Activated T-helper 1 cell treated with anti-CD3 and anti-CD28 coated beads, Interleukin-12 subunit alpha, Interleukin-12 subunit beta, Interleukin-2, Interleukin-4 antibody, amounts not matched to agents 30 ng/mL and 10 ng/mL and 1 ng/mL, durations not matched to agents 14 hours and 24 hours and 36 hours (primary cell): ENCODE measurements around the gene PHC2. TPM values are rescaled to one million over a fixed set of nuclear protein-coding genes. Genes with fewer than 3 reads are reported as not detected.
"Not testable (repeated sequence)": the region's sequence is repeated elsewhere in the genome, so short reads cannot be mapped to it uniquely, and the experiment has no call there.

Experiments
- DNase-seq: peaks from one replicate; pipeline ENCODE4 v3.0.0; 2021; ENCODE audit warnings: low spot score
- H3K27ac Mint-ChIP-seq: one replicate; pipeline ENCODE4 v1.8.0; 2021; ENCODE audit warnings: mild to moderate bottlenecking, mixed read lengths
- H3K27me3 Mint-ChIP-seq: one replicate; pipeline ENCODE4 v1.8.0; 2022; ENCODE audit warnings: mild to moderate bottlenecking, moderate library complexity, mixed read lengths; ENCODE audit not compliant: insufficient read depth
- H3K36me3 Mint-ChIP-seq: one replicate; pipeline ENCODE4 v1.8.0; 2021; ENCODE audit warnings: low read depth, mixed read lengths
- H3K4me1 Mint-ChIP-seq: one replicate; pipeline ENCODE4 v1.8.0; 2021; ENCODE audit warnings: low read depth, mixed read lengths
- H3K4me3 Mint-ChIP-seq: one replicate; pipeline ENCODE4 v1.8.0; 2021; ENCODE audit warnings: mild to moderate bottlenecking, moderate library complexity, mixed read lengths
- H3K9me3 Mint-ChIP-seq: one replicate; pipeline ENCODE4 v1.8.0; 2021; ENCODE audit warnings: mixed read lengths
- intact Hi-C: fragments of 100-400 bp; cut with micrococcal nuclease; formaldehyde crosslinking; loops from one replicate; pipeline ENCODE4 v1.15.1; 2024
- total RNA-seq: library from RNA; stranded (reverse); gene quantifications from 2 replicates; pipeline ENCODE4 v1.2.3, GENCODE V29; 2022

The PHC2 gene
- total RNA-seq, 1 donor from 2014 or later, result 36.7 TPM

DNA sequence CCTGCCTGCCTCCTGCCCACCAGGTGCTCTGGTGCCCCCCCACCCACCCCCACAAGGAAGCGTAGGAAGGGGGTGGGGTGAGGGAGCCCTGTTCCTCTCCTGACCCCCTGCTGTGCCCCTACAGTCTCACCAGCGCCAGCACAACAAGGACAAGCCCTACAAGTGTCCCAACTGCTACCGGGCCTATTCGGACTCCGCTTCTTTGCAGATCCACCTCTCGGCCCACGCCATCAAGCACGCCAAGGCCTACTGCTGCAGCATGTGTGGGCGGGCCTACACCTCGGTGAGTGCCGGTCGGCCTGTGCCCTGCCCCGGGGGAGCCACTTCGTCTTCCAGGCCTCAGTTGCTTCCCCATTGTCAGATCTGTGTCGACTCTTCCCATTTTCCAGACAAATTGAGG, 135.9 kb downstream of the PHC2 start:
- H3K27ac Mint-ChIP-seq, result no peak overlapping the region
- H3K27me3 Mint-ChIP-seq, result no peaks in the 10 kb centered on the region
- H3K9me3 Mint-ChIP-seq, result no peaks in the 10 kb centered on the region
- intact Hi-C loops, result loop anchor here (1.0 to 5.0 kb wide), 5 partner anchors 38 to 183 kb away; partner anchors contain the start of gene ZNF362
- DNase-seq, result no peak
- no peak overlapping the region for H3K4me3 Mint-ChIP-seq
- peaks cover 8% of the 10 kb centered on the region for H3K4me1 Mint-ChIP-seq
- H3K36me3 Mint-ChIP-seq, result peaks cover 8% of the 10 kb centered on the region

DNA sequence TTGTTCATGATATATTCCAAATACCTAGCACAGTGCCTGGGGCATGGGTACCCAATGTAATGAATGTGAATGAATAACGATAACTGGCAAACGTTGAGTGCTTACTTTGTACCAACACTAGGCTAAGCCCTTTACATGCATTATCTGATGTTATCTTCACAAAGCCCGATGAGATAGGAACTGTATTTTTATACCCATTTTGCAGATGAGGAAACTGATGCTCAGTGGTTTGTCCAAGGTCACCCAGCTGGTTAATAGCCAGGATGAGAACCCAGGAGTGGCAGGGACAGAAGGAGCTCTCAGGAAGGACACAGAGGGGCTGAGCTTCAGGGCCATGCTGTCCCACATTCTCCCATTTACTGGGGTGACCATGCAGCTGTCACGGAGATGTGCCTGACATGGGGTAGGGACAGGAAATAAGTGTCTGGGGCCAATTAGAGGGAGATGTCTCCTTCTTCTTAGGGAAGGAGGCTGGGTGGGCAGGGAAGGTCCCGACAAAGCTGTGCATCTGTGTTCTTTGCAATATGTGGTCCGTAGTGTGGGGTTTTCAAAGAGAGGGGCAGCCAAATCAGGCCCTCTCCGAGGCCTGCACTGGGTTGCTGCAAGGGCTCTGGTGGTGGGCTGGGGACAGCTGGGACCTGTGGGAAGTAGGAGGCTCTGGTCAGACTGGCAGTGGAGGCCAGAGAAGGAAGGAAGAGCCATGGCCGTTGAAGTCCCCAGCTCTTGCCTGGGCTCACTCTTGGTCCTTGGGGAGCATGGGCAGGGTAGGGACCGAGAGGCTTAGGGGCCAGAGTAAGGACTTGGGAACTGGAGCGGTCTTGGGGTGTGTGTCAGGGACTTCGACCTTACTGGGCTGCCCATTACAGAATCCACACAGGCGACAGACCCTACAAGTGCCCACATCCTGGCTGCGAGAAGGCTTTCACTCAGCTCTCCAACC, 136.6 kb downstream of the PHC2 start:
- DNase-seq, result no peak
- intact Hi-C loops, result loop anchor here (1.0 to 5.0 kb wide), 5 partner anchors 37 to 182 kb away; partner anchors contain the start of gene ZNF362
- H3K27me3 Mint-ChIP-seq, result no peaks in the 10 kb centered on the region
- H3K9me3 Mint-ChIP-seq, result no peaks in the 10 kb centered on the region
- H3K4me1 Mint-ChIP-seq, result peaks cover 8% of the 10 kb centered on the region
- H3K36me3 Mint-ChIP-seq, result peaks cover 8% of the 10 kb centered on the region
- no peak overlapping the region for H3K4me3 Mint-ChIP-seq
- no peak overlapping the region for H3K27ac Mint-ChIP-seq

DNA sequence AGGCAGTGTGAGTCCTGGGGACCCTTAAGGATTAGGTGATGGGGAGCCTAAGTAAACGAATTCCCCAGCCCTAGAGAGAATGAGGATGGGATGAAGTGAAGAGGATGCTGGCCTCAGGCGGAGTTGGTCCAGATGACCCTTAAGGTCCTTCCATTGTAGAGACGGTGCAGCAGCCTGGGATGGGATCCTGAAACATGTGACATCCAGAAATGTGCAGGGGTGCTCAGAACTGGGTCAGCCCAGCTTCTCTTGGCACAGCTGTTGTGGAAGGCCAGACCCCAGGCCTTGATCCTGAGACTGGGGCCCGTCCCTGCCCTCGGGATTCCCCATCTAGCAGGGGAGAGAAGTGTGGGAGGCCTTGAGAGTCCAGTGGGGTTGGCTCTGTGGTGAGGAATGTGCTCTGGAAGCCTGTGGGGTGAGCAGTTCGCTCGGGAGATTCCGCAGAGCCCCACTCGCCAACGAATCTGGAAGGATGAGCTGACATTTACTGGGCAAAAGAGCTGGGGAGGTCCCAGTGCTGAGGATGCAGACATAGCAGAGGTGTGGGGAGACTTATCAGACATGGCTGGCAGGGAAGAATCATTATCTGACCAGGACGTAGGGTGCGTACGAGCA, 138.1 kb downstream of the PHC2 start:
- H3K36me3 Mint-ChIP-seq, result peaks cover 15% of the 10 kb centered on the region
- no peak for DNase-seq
- intact Hi-C loops, result no loop called here
- no peaks in the 10 kb centered on the region for H3K9me3 Mint-ChIP-seq
- peaks cover 3% of the 10 kb centered on the region for H3K4me1 Mint-ChIP-seq
- no peak overlapping the region for H3K4me3 Mint-ChIP-seq
- H3K27ac Mint-ChIP-seq, result no peak overlapping the region
- no peaks in the 10 kb centered on the region for H3K27me3 Mint-ChIP-seq

DNA sequence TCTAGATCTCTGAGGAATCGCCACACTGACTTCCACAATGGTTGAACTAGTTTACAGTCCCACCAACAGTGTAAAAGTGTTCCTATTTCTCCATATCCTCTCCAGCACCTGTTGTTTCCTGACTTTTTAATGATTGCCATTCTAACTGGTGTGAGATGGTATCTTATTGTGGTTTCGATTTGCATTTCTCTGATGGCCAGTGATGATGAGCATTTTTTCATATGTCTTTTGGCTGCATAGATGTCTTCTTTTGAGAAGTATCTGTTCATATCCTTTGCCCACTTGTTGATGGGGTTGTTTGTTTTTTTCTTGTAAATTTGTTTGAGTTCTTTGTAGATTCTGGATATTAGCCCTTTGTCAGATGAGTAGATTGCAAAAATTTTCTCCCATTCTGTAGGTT, 140.3 kb downstream of the PHC2 start:
- DNase-seq, H3K9me3 Mint-ChIP-seq, intact Hi-C loops, H3K27ac Mint-ChIP-seq, H3K27me3 Mint-ChIP-seq, H3K4me3 Mint-ChIP-seq, H3K4me1 Mint-ChIP-seq: not testable (repeated sequence)
- peaks cover 13% of the 10 kb centered on the region for H3K36me3 Mint-ChIP-seq

DNA sequence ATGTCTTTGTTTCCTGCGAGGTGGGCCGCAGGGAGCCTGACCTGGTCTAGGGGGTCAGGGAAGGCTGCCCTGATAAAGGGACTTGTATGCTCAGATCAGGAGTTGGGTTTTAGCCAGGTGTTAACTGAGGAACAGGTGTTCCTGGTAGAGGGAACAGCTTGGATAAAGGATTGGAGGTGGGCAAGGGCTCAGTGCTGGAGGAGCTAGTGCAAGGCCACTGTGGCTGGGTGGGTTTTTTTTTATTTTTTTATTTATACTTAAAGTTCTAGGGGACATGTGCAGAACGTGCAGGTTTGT, 141.1 kb downstream of the PHC2 start:
- intact Hi-C loops, result no loop called here
- DNase-seq, result no peak
- no peak overlapping the region for H3K4me3 Mint-ChIP-seq
- H3K27me3 Mint-ChIP-seq, result no peaks in the 10 kb centered on the region
- H3K9me3 Mint-ChIP-seq, result no peaks in the 10 kb centered on the region
- H3K27ac Mint-ChIP-seq, result no peak overlapping the region
- peaks cover 9% of the 10 kb centered on the region for H3K36me3 Mint-ChIP-seq
- H3K4me1 Mint-ChIP-seq, result no peaks in the 10 kb centered on the region

DNA sequence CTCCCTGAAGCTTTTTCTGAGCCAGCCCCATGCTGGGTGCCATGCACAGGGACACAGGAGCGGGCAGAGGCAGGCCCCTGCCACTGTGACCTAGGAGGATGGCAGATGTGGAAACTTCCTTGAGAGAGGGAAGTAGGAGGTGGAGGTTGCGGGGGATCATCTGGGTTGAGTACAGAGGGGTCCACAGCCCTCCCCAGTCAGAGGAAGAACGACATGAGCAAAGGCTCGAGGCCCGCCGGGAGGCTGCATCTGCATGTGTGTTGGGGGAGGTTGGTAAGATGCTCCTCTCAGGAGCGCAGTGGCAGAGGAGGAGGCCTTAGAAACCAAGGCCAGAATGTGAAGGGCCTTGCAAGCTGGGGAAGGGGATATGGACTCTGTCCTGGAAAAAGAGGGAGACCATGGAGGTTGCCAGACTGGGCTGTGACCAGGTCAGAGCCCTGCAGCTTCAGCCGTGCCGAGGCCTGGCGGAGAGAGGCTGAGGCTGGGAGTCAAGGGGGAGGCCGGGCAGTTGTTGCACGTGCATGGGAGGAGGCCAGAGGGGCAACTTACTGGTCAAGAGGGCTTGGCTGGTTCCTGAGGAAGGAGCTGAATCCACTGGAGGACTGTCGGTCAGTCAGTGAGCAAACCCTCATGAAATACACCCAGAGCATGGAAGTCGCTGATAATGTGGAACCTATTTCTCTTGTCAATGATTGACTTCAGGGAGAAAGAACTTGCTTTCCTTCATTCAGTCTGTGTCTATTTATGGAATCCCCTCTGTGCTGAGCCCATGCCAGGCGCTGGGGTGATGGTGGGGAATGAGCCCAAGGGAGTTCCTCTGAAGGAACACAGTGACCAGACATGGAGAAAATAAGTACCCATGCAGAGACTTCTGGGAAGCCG, 141.7 kb downstream of the PHC2 start:
- intact Hi-C loops, result no loop called here
- Mint-ChIP-seq H3K36me3 (peaks cover 11% of the 10 kb centered on the region), H3K4me1 (no peaks in the 10 kb centered on the region), H3K27me3 (no peaks in the 10 kb centered on the region), H3K9me3 (no peaks in the 10 kb centered on the region), H3K4me3 (no peak overlapping the region), H3K27ac (no peak overlapping the region)
- no peak for DNase-seq

DNA sequence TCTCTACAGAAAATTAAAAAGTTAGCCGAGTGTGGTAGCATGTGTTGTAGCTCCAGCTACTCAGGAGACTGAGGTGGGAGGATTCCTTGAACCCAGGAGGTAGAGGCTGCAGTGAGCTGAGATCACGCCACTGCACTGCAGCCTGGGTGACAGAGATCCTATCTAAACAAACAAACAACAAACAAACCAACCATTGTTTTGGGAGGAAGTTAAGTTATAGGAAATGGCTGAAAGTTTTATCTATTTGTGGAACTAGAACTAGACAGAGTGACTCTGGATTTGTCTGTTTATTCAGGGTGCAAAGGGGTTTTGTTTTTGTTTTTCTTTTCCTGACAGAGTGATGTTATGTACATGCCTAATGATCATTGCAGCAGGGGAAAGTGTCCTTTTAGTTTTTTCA, 143.6 kb downstream of the PHC2 start:
- Mint-ChIP-seq H3K36me3 (peaks cover 14% of the 10 kb centered on the region), H3K27ac (no peak overlapping the region), H3K27me3 (no peaks in the 10 kb centered on the region), H3K4me1 (no peaks in the 10 kb centered on the region), H3K9me3 (no peaks in the 10 kb centered on the region), H3K4me3 (no peak overlapping the region)
- intact Hi-C loops, result no loop called here
- no peak for DNase-seq

DNA sequence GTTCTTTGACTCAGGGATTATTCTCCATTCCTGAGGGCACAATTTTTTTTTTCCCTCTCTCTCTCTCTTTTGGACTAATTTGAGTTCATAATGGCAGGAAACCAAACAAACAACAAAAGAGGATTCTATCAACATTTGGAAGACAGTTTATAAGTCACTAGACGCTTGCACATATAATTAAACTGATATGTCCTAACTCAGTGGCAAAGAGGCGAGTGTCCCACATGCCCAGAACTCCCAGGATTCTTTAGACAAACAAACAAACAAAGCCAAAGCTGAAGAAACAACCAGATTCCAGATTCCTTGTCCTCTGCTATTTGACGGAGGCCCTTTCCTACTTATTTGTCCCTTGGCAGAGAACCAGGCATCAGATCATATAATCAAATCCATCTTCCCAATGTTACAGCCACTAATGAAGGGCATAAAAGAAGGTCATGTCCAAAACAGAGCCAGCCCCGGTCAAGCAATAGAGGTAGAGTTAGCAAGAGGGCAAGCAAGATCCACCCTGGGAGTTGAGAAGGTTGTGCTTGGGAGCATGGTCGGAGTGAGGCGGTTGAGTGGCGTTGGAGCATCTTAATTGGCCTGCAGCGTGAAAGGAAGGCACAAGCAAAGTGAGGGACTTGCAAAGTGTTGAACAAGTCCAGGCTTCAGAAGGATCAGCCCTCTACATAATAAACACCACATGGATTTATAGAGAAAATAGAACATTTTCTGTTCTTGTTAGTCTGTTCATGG, 144.3 kb downstream of the PHC2 start:
- Mint-ChIP-seq H3K27ac (no peak overlapping the region), H3K4me1 (no peaks in the 10 kb centered on the region), H3K9me3 (no peaks in the 10 kb centered on the region), H3K36me3 (peaks cover 21% of the 10 kb centered on the region), H3K4me3 (no peak overlapping the region), H3K27me3 (no peaks in the 10 kb centered on the region)
- intact Hi-C loops, result no loop called here
- no peak for DNase-seq

DNA sequence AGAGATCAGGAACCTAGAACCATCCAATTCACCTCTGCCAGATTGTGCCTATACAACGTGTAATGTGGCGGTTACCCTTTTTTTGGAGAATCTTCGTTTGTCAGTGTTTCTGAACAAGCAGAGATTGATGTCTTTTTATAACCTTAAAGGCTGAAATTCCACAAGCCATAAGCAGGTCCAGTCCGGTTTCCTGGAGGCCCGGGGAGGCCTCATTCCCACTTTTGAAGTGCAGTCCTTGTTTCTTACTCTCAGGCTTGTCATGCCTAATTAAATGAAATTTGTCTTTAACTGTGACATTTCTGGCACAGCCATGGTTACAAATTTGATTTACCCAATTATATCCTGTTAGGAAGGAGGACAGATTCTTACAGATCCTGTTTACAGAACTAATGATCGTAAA, 146.8 kb downstream of the PHC2 start:
- no peaks in the 10 kb centered on the region for H3K4me1 Mint-ChIP-seq
- no peaks in the 10 kb centered on the region for H3K9me3 Mint-ChIP-seq
- H3K4me3 Mint-ChIP-seq, result no peak overlapping the region
- intact Hi-C loops, result no loop called here
- DNase-seq, result no peak
- H3K36me3 Mint-ChIP-seq, result peaks cover 22% of the 10 kb centered on the region
- no peak overlapping the region for H3K27ac Mint-ChIP-seq
- no peaks in the 10 kb centered on the region for H3K27me3 Mint-ChIP-seq

DNA sequence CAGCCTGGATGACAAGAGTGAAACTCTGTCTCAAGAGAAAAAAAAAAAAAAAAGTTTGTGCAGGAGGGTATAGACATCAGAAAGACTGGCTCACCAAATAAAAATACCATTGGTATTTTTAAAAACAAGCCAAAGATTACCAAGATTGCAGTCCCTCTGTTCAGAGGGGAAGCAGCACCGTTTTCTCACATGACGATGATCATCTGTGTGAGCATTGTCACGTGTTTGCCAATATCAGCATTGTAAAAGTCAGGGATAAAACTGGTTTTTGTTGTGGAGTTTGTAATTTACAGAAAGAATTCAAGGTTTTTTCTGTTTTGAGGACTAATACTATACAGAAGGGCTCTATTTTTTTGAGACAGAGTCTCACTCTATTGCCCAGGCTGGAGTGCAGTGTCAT, 148.1 kb downstream of the PHC2 start:
- H3K36me3 Mint-ChIP-seq, result peaks cover 17% of the 10 kb centered on the region
- no peak overlapping the region for H3K27ac Mint-ChIP-seq
- no peaks in the 10 kb centered on the region for H3K27me3 Mint-ChIP-seq
- H3K4me1 Mint-ChIP-seq, result no peaks in the 10 kb centered on the region
- no peak for DNase-seq
- no peak overlapping the region for H3K4me3 Mint-ChIP-seq
- intact Hi-C loops, result no loop called here
- H3K9me3 Mint-ChIP-seq, result no peaks in the 10 kb centered on the region

DNA sequence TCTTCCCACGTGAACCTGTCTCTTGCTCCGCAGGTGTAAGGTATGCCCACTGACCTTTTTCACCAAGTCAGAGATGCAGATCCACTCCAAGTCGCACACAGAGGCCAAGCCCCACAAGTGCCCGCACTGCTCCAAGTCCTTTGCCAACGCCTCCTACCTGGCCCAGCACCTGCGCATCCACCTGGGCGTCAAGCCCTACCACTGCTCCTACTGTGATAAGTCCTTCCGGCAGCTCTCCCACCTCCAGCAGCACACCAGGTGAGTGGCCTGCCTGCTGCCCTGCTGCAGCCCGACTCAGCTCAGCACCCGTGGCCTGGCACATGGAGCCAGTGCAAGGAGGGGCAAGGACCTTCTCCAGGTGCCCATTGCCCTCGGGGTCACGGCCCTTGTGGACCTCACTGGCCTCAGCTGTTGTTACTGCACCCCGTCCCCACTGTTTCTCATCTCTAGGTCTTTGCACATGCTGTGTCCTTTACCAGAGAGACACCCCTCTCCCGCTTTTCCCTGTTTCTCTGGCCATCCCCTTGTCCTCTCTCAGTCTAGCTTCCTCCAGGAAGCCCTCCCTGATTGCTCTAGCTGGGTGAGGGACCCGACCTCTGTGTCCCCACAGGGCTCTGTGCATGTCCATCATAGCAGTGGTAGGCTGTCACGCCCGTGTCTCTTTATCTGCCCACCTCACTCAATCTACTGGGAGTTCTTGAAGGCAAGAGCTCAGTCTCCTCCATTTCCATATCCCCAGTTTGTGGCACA, 149.2 kb downstream of the PHC2 start:
- Mint-ChIP-seq H3K27me3 (no peaks in the 10 kb centered on the region), H3K9me3 (no peaks in the 10 kb centered on the region), H3K4me3 (no peak overlapping the region), H3K36me3 (peaks cover 20% of the 10 kb centered on the region), H3K4me1 (no peaks in the 10 kb centered on the region), H3K27ac (no peak overlapping the region)
- intact Hi-C loops, result no loop called here
- DNase-seq, result no peak

DNA sequence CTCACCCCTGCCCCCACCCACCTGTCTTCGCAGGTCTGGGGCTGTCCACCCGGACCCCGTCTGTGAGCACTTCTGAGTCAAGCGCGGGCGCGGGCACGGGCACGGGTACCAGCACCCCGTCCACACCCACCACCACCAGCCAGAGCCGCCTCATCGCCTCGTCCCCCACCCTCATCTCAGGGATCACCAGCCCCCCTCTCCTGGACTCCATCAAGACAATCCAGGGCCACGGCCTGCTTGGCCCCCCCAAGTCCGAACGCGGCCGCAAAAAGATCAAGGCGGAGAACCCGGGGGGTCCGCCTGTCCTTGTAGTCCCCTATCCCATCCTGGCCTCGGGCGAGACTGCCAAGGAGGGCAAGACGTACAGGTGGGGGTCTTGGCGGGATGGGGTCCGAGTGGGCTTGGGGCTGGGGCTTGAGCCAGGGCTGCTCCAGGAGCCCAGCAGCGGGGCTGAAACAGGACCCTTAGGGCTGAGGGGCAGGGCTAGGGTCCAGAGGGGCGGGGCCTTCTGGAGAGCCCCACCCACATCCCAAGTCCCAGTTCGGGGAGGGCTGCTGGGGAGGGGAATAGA, 150.7 kb downstream of the PHC2 start:
- Mint-ChIP-seq H3K36me3 (peaks cover 21% of the 10 kb centered on the region), H3K27ac (no peak overlapping the region), H3K4me3 (no peak overlapping the region), H3K9me3 (no peaks in the 10 kb centered on the region), H3K4me1 (no peaks in the 10 kb centered on the region), H3K27me3 (no peaks in the 10 kb centered on the region)
- no peak for DNase-seq
- intact Hi-C loops, result no loop called here
